HG03108 (cell line): ENCODE measurements around the gene STARD7.
A peak's percentile ranks its signal among the peaks of the same experiment; 100 is the strongest.
"Not testable (repeated sequence)": the region's sequence is repeated elsewhere in the genome, so short reads cannot be mapped to it uniquely, and the experiment has no call there.

Experiments used
- ATAC-seq: cut with Tn5 transposase; IDR thresholded peaks from one replicate; pipeline ENCODE4 v1.9.1; 2021; ENCODE audit warnings: moderate library complexity; ENCODE audit not compliant: unreplicated experiment

The STARD7 gene

GRCh38 chr2:96164459-96165184 lies 44.0 kb downstream of the STARD7 start:
- ATAC-seq: peak; percentile 61

- peak; percentile 55 for ATAC-seq
Measured at GRCh38 chr2:96163768-96164429, 44.7 kb downstream of the STARD7 start.

GRCh38 chr2:96163415-96163767 lies 45.2 kb downstream of the STARD7 start:
- no peak for ATAC-seq

- ATAC-seq: no peak
Measured at GRCh38 chr2:96161898-96162297, 46.7 kb downstream of the STARD7 start.

- not testable (repeated sequence) for ATAC-seq
Measured at GRCh38 chr2:96160366-96160765, 48.3 kb downstream of the STARD7 start.

- ATAC-seq: no peak
Measured at GRCh38 chr2:96159084-96159830, 49.4 kb downstream of the STARD7 start.

- no peak for ATAC-seq
Measured at GRCh38 chr2:96158554-96158940, 50.1 kb downstream of the STARD7 start.

- ATAC-seq: peak; percentile 52
Measured at GRCh38 chr2:96157649-96158553, 50.7 kb downstream of the STARD7 start.

- peak; percentile 31 for ATAC-seq
Measured at GRCh38 chr2:96156926-96157648, 51.5 kb downstream of the STARD7 start.

GRCh38 chr2:96156011-96156820 lies 52.4 kb downstream of the STARD7 start:
- no peak for ATAC-seq

GRCh38 chr2:96154506-96155380 lies 53.9 kb downstream of the STARD7 start:
- no peak for ATAC-seq

- no peak for ATAC-seq
Measured at GRCh38 chr2:96153991-96154431, 54.6 kb downstream of the STARD7 start.

- ATAC-seq: no peak
Measured at GRCh38 chr2:96153291-96153713, 55.3 kb downstream of the STARD7 start.

GRCh38 chr2:96152304-96153161 lies 56.1 kb downstream of the STARD7 start:
- no peak for ATAC-seq

GRCh38 chr2:96151595-96152303 lies 56.9 kb downstream of the STARD7 start:
- ATAC-seq: no peak

- ATAC-seq: no peak
Measured at GRCh38 chr2:96150791-96151594, 57.6 kb downstream of the STARD7 start.
